Endodermal cell (in vitro differentiated cells): ENCODE data around the gene ZPBP. TPM values are rescaled to one million over a fixed set of nuclear protein-coding genes. Genes with fewer than 3 reads are reported as not detected.

ENCODE experiments used
- DNase-seq: peaks from one replicate; pipeline ENCODE4 v3.0.0-alpha.2; 2017
- H3K27ac ChIP-seq: 2 replicates; pipeline ENCODE4 v1.5.1; 2013; ENCODE audit warnings: mild to moderate bottlenecking, low read depth, low read length, moderate library complexity
- H3K27me3 ChIP-seq: 2 replicates; pipeline ENCODE4 v1.6.1; 2013; ENCODE audit warnings: mild to moderate bottlenecking, low read length, moderate library complexity; ENCODE audit not compliant: insufficient read depth, control insufficient read depth, poor library complexity, severe bottlenecking
- H3K36me3 ChIP-seq: 2 replicates; pipeline ENCODE4 v1.7.0; 2013; ENCODE audit warnings: mild to moderate bottlenecking, low read length, moderate library complexity; ENCODE audit not compliant: control insufficient read depth, insufficient read depth
- H3K4me1 ChIP-seq: one replicate; pipeline ENCODE4 v1.7.0; 2013; ENCODE audit warnings: low read length; ENCODE audit not compliant: control insufficient read depth, insufficient read depth
- H3K4me3 ChIP-seq: 2 replicates; pipeline ENCODE4 v1.5.1; 2013; ENCODE audit warnings: mild to moderate bottlenecking, low read length, moderate library complexity
- H3K9ac ChIP-seq: 2 replicates; pipeline ENCODE4 v1.6.1; 2013; ENCODE audit warnings: mild to moderate bottlenecking, low read length, moderate library complexity; ENCODE audit not compliant: poor library complexity, severe bottlenecking; ENCODE audit errors: extremely low read depth
- H3K9me3 ChIP-seq: 2 replicates; pipeline ENCODE4 v1.6.1; 2013; ENCODE audit warnings: mild to moderate bottlenecking, low read length, moderate library complexity; ENCODE audit not compliant: control insufficient read depth
- H3K27ac Mint-ChIP-seq: 2 replicates; pipeline ENCODE4 v1.8.0; 2020; ENCODE audit warnings: mixed read lengths
- H3K27me3 Mint-ChIP-seq: 2 replicates; pipeline ENCODE4 v1.8.0; 2021; ENCODE audit warnings: mild to moderate bottlenecking, mixed read lengths; ENCODE audit not compliant: insufficient read depth
- H3K36me3 Mint-ChIP-seq: 2 replicates; pipeline ENCODE4 v1.8.0; 2020; ENCODE audit warnings: low read depth, mixed read lengths
- H3K4me1 Mint-ChIP-seq: 2 replicates; pipeline ENCODE4 v1.8.0; 2020; ENCODE audit warnings: mixed read lengths
- H3K4me3 Mint-ChIP-seq: 2 replicates; pipeline ENCODE4 v1.8.0; 2020; ENCODE audit warnings: mild to moderate bottlenecking, moderate library complexity, mixed read lengths
- H3K9me3 Mint-ChIP-seq: 2 replicates; pipeline ENCODE4 v1.8.0; 2020; ENCODE audit warnings: mild to moderate bottlenecking, mixed read lengths
- WGBS, 2 experiments: methylation state at CpG; one replicate each; pipeline versions ENCODE4 v1.1.5 to v1.1.7; 2013; ENCODE audit warnings: missing lambda C conversion rate in 2 of 2, mixed read lengths in 1 of 2; ENCODE audit not compliant: insufficient coverage in 1 of 2, insufficient read length in 1 of 2; 5-methylcytosine and 5-hydroxymethylcytosine counted together
- total RNA-seq, 2 donors: library from RNA; stranded (reverse); fragmentation: NEBNext Ultra II Directional in 1 of 2; extraction: Animal tissue kit (Norgen Biotek cat#: 25700) in 1 of 2; gene quantifications; 2 replicates in 1 of 2; 3 replicates in 1 of 2; pipeline ENCODE4 v1.2.1, GENCODE V29; 2021
- TF ChIP-seq, protein P1 (sequence below): fragments of 200-600 bp; sonication (generic); conservative IDR thresholded peaks from 2 replicates; pipeline ENCODE4 v1.5.0; 2021; ENCODE audit warnings: antibody characterized with exemption, mild to moderate bottlenecking

Gene ZPBP
- total RNA-seq, 2 donors from 2014 or later, result not detected

GRCh38 chr7:50112250-50112649, 19.2 kb upstream of the ZPBP start:
- H3K27ac ChIP-seq, result no peak overlapping the region
- no peak for DNase-seq
- Mint-ChIP-seq H3K36me3 (no peaks in the 10 kb centered on the region), H3K27ac (no peak overlapping the region), H3K4me1 (no peaks in the 10 kb centered on the region), H3K27me3 (no peaks in the 10 kb centered on the region), H3K9me3 (peaks cover 11% of the 10 kb centered on the region), H3K4me3 (no peak overlapping the region)
- TF ChIP-seq, protein P1, sequence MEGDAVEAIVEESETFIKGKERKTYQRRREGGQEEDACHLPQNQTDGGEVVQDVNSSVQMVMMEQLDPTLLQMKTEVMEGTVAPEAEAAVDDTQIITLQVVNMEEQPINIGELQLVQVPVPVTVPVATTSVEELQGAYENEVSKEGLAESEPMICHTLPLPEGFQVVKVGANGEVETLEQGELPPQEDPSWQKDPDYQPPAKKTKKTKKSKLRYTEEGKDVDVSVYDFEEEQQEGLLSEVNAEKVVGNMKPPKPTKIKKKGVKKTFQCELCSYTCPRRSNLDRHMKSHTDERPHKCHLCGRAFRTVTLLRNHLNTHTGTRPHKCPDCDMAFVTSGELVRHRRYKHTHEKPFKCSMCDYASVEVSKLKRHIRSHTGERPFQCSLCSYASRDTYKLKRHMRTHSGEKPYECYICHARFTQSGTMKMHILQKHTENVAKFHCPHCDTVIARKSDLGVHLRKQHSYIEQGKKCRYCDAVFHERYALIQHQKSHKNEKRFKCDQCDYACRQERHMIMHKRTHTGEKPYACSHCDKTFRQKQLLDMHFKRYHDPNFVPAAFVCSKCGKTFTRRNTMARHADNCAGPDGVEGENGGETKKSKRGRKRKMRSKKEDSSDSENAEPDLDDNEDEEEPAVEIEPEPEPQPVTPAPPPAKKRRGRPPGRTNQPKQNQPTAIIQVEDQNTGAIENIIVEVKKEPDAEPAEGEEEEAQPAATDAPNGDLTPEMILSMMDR, result no peak
- H3K4me1 ChIP-seq, result no peaks in the 10 kb centered on the region
- no peak overlapping the region for H3K4me3 ChIP-seq
- peaks cover 15% of the 10 kb centered on the region for H3K9me3 ChIP-seq
- no peaks in the 10 kb centered on the region for H3K27me3 ChIP-seq
- WGBS, 2 experiments, result 93% methylated on average over 2 of the region's 2 CpGs; no CpG with 5 or more reads in 1 of the 2 experiments
- no peaks in the 10 kb centered on the region for H3K36me3 ChIP-seq
- no peak overlapping the region for H3K9ac ChIP-seq

DNA sequence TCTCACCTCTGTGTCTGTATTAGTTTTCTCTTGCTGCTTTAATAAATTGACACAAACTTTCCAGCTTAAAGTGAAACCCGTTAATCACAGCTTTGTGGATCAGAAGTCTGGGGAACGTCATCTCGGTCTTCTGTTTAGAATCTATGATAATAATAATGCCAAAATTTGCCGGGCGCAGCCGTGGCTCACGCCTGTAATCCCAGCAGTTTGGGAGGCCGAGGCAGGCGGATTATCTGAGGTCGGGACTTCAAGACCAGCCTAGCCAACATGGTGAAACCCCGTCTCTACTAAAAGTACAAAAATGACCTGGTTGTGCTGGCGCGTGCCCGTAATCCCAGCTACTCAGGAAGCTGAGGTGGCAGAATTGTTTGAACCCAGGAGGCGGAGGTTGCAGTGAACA, 8.8 kb upstream of the ZPBP start:
- Mint-ChIP-seq H3K27ac (no peak overlapping the region), H3K9me3 (no peaks in the 10 kb centered on the region), H3K4me1 (no peaks in the 10 kb centered on the region), H3K27me3 (peaks cover 18% of the 10 kb centered on the region), H3K4me3 (no peak overlapping the region), H3K36me3 (no peaks in the 10 kb centered on the region)
- no peaks in the 10 kb centered on the region for H3K4me1 ChIP-seq
- DNase-seq, result no peak
- H3K4me3 ChIP-seq, result no peak overlapping the region
- WGBS, 2 experiments, result 95 to 96% methylated on average over 15 of the region's 15 CpGs
- H3K36me3 ChIP-seq, result no peaks in the 10 kb centered on the region
- H3K9ac ChIP-seq, result no peak overlapping the region
- TF ChIP-seq, protein P1, result no peak
- no peaks in the 10 kb centered on the region for H3K27me3 ChIP-seq
- H3K9me3 ChIP-seq, result no peaks in the 10 kb centered on the region
- no peak overlapping the region for H3K27ac ChIP-seq

- Histone ChIP-seq H3K9me3 (no peaks in the 10 kb centered on the region), H3K9ac (no peak overlapping the region), H3K36me3 (no peaks in the 10 kb centered on the region), H3K27me3 (no peaks in the 10 kb centered on the region), H3K27ac (no peak overlapping the region), H3K4me1 (no peaks in the 10 kb centered on the region), H3K4me3 (no peak overlapping the region)
- H3K27me3 Mint-ChIP-seq, result peaks cover 41% of the 10 kb centered on the region
- no peaks in the 10 kb centered on the region for H3K36me3 Mint-ChIP-seq
- 75% methylated on average over 1 of the region's 1 CpG; no CpG with 5 or more reads in 1 of the 2 experiments for WGBS, 2 experiments
- H3K4me3 Mint-ChIP-seq, result no peak overlapping the region
- peaks cover 3% of the 10 kb centered on the region for H3K4me1 Mint-ChIP-seq
- TF ChIP-seq, protein P1, result no peak
- no peak for DNase-seq
- H3K9me3 Mint-ChIP-seq, result peaks cover 5% of the 10 kb centered on the region
- H3K27ac Mint-ChIP-seq, result no peak overlapping the region
Observed at GRCh38 chr7:50095634-50096033, 2.6 kb upstream of the ZPBP start.
